K562 (cell line): ENCODE data around the gene METTL14. TPM values are rescaled to one million over a fixed set of nuclear protein-coding genes. Genes with fewer than 3 reads are reported as not detected.

ENCODE experiments used
- ASH1L ChIP-seq: fragments of 450-650 bp; IDR thresholded peaks from 2 replicates; pipeline ENCODE4 v1.6.1; 2018; ENCODE audit warnings: borderline replicate concordance, mild to moderate bottlenecking, low read depth; ENCODE audit not compliant: partially characterized antibody
- CCNT2 ChIP-seq: IDR thresholded peaks from 2 replicates; pipeline ENCODE4 v1.6.1; 2011; ENCODE audit warnings: borderline replicate concordance, low read depth, mild to moderate bottlenecking, moderate library complexity, mixed read lengths, low read length; ENCODE audit not compliant: insufficient read length; ENCODE audit errors: extremely low read depth
- EGR1 ChIP-seq: fragments of 450-650 bp; conservative IDR thresholded peaks from 2 replicates; pipeline ENCODE4 v1.6.1; 2017; ENCODE audit warnings: mild to moderate bottlenecking
- HINFP ChIP-seq: fragments of 450-650 bp; conservative IDR thresholded peaks from 2 replicates; pipeline ENCODE4 v1.6.1; 2016; ENCODE audit warnings: missing genetic modification characterization, low read depth, mild to moderate bottlenecking, control low read depth, missing compliant biosample characterization
- KDM1A ChIP-seq, 2 experiments: fragments of 450-650 bp; IDR thresholded peaks; 2 replicates each; pipeline ENCODE4 v1.6.1; 2016; ENCODE audit warnings: mild to moderate bottlenecking in 2 of 2
- MEIS2 ChIP-seq: fragments of 450-650 bp; IDR thresholded peaks from 2 replicates; pipeline ENCODE4 v1.6.1; 2014; ENCODE audit warnings: mild to moderate bottlenecking; ENCODE audit not compliant: partially characterized antibody
- NUFIP1 ChIP-seq: fragments of 450-650 bp; IDR thresholded peaks from 2 replicates; pipeline ENCODE4 v1.6.1; 2018; ENCODE audit not compliant: partially characterized antibody
- THRB ChIP-seq: fragments of 450-650 bp; formaldehyde crosslinking; conservative IDR thresholded peaks from 2 replicates; pipeline ENCODE4 v1.4.0; 2022; ENCODE audit warnings: mild to moderate bottlenecking, missing genetic modification characterization
- TRIM25 ChIP-seq: fragments of 450-650 bp; IDR thresholded peaks from 2 replicates; pipeline ENCODE4 v1.7.0; 2016; ENCODE audit warnings: borderline replicate concordance
- ZMIZ1 ChIP-seq, 2 experiments: fragments of 150-350 bp in 1 of 2; IDR thresholded peaks; 2 replicates each; pipeline ENCODE4 v1.6.1; 2012 to 2016; ENCODE audit warnings: low read depth in 2 of 2, low read length in 2 of 2, mild to moderate bottlenecking in 1 of 2, moderate library complexity in 1 of 2
- ZNF41 ChIP-seq: fragments of 250-450 bp; sonication (Bioruptor Pico); conservative IDR thresholded peaks from 2 replicates; pipeline ENCODE4 v1.4.0; 2020; ENCODE audit warnings: mild to moderate bottlenecking
- polyA plus RNA-seq, 8 experiments: library from polyadenylated mRNA; depleted of rRNA in 4 of 8; stranded (reverse) in 5 of 8; unstranded in 3 of 8; fragments of >200 nt; fragmentation: Nextera tagmentation in 2 of 8; fragmentation: Illumina TruSeq in 1 of 8; extraction: Ambion mirVana in 2 of 8; extraction: Trizol in 1 of 8; gene quantifications; 2 replicates each; pipeline versions ENCODE4 v1.2.1 to v1.2.3, GENCODE V29; 2011 to 2014; ENCODE audit warnings: inconsistent platforms in 1 of 8, missing spikeins in 1 of 8
- total RNA-seq, 7 experiments: library from RNA; depleted of rRNA in 6 of 7; stranded (reverse); fragments of >200 nt in 6 of 7; fragmentation: Illumina TruSeq in 2 of 7; extraction: Trizol in 2 of 7; gene quantifications; 2 replicates each; pipeline versions ENCODE4 v1.2.1 to v1.2.3, GENCODE V29; 2011 to 2021; ENCODE audit warnings: low replicate concordance in 1 of 7
- TF ChIP-seq, protein P1 (sequence below): sonication (generic); formaldehyde crosslinking; IDR thresholded peaks from 2 replicates; pipeline ENCODE4 v1.8.1; 2023; ENCODE audit warnings: mild to moderate bottlenecking, missing genetic modification reagents
- TF ChIP-seq, protein P2 (sequence below): fragments of 450-650 bp; formaldehyde crosslinking; IDR thresholded peaks from 2 replicates; pipeline ENCODE4 v1.4.0; 2020; ENCODE audit warnings: mild to moderate bottlenecking, mixed read lengths

METTL14 gene
- total and polyA plus RNA-seq, 9 of the 15 experiments (the other 6 are each of a cell fraction or from before 2014, with no cell fraction given), result 16.7 to 42.4 (median 27.7) TPM

DNA sequence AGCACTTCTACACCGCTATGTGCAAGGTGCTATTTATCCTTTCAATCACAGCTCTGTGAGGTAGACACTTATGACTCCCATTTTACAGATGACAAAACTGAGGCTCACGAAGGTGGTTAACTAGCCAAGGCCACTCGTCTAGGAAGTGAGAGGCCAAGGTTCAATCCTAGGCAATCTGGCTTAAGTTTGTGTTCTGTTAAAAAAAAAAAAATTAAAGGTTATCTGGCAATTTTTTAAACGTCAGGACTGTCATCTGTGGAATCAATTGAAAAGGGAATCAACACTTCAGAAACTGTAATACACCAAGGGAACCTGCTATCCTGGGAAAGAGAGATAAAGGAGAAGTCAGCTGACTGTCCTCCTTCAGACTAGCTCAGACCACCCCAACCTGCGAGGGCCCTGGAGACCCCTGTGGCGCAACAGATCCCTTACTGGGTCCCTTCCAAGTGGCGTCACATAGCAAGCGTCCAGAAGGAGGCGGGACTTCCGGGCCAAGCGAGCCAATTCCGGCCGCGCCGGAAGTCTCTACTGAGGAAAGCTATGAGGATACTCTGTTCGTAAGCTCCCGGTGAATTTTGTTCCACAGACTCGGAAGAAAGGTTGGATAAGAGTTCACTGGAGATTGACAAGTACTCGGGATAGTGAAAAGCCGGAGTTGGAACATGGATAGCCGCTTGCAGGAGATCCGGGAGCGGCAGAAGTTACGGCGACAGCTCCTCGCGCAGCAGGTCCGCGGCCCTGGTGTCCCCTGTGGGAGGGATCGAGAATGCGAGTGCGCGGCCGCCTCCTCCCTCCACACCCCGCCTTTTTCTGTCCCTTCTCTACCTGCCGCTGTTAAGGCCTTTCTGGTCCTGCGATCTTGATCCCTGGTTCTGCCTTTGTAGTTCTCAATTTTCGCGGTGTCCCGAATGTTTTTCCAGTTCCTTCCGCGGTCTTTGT is at the start of gene METTL14 (continued):
- TF ChIP-seq, protein P1, sequence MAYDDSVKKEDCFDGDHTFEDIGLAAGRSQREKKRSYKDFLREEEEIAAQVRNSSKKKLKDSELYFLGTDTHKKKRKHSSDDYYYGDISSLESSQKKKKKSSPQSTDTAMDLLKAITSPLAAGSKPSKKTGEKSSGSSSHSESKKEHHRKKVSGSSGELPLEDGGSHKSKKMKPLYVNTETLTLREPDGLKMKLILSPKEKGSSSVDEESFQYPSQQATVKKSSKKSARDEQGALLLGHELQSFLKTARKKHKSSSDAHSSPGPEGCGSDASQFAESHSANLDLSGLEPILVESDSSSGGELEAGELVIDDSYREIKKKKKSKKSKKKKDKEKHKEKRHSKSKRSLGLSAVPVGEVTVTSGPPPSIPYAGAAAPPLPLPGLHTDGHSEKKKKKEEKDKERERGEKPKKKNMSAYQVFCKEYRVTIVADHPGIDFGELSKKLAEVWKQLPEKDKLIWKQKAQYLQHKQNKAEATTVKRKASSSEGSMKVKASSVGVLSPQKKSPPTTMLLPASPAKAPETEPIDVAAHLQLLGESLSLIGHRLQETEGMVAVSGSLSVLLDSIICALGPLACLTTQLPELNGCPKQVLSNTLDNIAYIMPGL (CRISPR knock-in tag), result no peak
- no peak for TF ChIP-seq ZMIZ1 (IDR thresholded peaks at IDR 0.05; ENCODE audit: low read depth in 2 of 2, low read length in 2 of 2)
- TF ChIP-seq NUFIP1, result no peak
- peak; percentile 73; the same call in 1 of the 2 replicates for TF ChIP-seq HINFP (tag)
- no peak for TF ChIP-seq MEIS2
- no peak for TF ChIP-seq ZNF41
- no peak for TF ChIP-seq ASH1L
- TF ChIP-seq THRB (CRISPR knock-in tag), result no peak
- TF ChIP-seq EGR1, result peak; percentile 30; the same call in 1 of the 2 replicates
- TF ChIP-seq KDM1A (IDR thresholded peaks at IDR 0.05), result peak; percentile 94 to 97
- TF ChIP-seq, protein P2, sequence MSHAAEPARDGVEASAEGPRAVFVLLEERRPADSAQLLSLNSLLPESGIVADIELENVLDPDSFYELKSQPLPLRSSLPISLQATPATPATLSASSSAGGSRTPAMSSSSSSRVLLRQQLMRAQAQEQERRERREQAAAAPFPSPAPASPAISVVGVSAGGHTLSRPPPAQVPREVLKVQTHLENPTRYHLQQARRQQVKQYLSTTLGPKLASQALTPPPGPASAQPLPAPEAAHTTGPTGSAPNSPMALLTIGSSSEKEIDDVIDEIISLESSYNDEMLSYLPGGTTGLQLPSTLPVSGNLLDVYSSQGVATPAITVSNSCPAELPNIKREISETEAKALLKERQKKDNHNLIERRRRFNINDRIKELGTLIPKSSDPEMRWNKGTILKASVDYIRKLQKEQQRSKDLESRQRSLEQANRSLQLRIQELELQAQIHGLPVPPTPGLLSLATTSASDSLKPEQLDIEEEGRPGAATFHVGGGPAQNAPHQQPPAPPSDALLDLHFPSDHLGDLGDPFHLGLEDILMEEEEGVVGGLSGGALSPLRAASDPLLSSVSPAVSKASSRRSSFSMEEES, result no peak
- no peak for TF ChIP-seq TRIM25
- TF ChIP-seq CCNT2, result no peak
